Non-pigmented ciliary epithelial cell (primary cell): ENCODE results near the gene TRIM25.

Source experiments
- DNase-seq: peaks from one replicate; pipeline ENCODE4 v3.0.0-alpha.2; 2010; ENCODE audit warnings: low read depth

Gene TRIM25

GRCh38 chr17:56866496-56866895 lies 47.4 kb downstream of the TRIM25 start:
- no peak for DNase-seq

GRCh38 chr17:56866076-56866475 lies 47.8 kb downstream of the TRIM25 start:
- no peak for DNase-seq

- DNase-seq = no peak
Measured at GRCh38 chr17:56863974-56864373, 49.9 kb downstream of the TRIM25 start.

- DNase-seq = no peak
Measured at GRCh38 chr17:56861899-56862298, 52.0 kb downstream of the TRIM25 start.

GRCh38 chr17:56851008-56851407 lies 62.8 kb downstream of the TRIM25 start:
- DNase-seq = no peak

- DNase-seq = no peak
Measured at GRCh38 chr17:56850591-56850990, 63.3 kb downstream of the TRIM25 start.

- no peak for DNase-seq
Measured at GRCh38 chr17:56849131-56849530, 64.7 kb downstream of the TRIM25 start.

GRCh38 chr17:56847106-56847505 lies 66.7 kb downstream of the TRIM25 start:
- no peak for DNase-seq

GRCh38 chr17:56845934-56846333 lies 67.9 kb downstream of the TRIM25 start:
- DNase-seq = no peak

- DNase-seq = no peak
Measured at GRCh38 chr17:56842577-56842976, 71.3 kb downstream of the TRIM25 start.

- no peak for DNase-seq
Measured at GRCh38 chr17:56838687-56839086, 75.2 kb downstream of the TRIM25 start.
